Stimulated activated CD4-positive, alpha-beta T cell treated with anti-CD3 and anti-CD28 coated beads, Interleukin-2, amount 100 ng/mL, for 24 hours (primary cell): Measurements from ENCODE around the gene FOXD3.
A peak's percentile ranks its signal among the peaks of the same experiment; 100 is the strongest.
"Not testable (repeated sequence)": the region's sequence is repeated elsewhere in the genome, so short reads cannot be mapped to it uniquely, and the experiment has no call there.

Source experiments
- DNase-seq, 2 donors: peaks; one replicate each; pipeline ENCODE4 v3.0.0-alpha.2; 2020

Gene FOXD3

DNA sequence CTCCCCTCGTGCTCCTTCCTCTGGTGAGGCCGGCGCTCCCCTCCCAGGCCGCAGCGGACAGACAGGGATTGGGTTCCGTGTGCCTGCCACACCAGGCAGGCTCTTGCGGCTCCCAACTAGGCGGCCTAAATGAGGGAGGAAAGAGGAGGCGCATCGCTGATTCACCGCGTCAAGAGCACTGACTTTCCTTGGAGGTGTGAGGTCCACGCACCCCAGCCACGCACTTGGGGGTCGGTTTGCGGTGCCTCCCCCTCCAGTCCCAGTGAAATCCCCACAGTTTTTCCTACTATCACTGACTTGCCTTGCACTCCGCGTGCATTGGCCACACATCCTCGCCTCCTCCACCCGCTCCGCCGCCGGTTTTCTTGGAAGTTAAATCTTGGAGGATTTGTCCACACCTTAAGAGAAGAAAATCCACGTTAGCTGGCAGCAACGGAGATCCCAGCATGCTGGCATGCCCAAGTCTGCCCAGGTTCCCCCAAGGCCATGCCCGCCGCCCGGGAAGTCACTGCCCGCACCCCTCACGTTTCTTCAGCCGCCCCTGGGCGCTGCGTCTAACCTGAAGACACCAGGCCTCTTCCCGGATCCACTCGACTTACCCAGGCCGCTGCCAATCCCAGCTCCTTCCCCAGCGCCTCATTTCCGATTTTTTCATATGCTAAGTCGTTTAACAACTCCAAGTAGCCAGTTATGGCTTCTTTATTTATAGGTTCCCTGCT is 1.1 kb upstream of the FOXD3 start:
- DNase-seq, result peak in 1 of 2 donors; percentile 12

DNA sequence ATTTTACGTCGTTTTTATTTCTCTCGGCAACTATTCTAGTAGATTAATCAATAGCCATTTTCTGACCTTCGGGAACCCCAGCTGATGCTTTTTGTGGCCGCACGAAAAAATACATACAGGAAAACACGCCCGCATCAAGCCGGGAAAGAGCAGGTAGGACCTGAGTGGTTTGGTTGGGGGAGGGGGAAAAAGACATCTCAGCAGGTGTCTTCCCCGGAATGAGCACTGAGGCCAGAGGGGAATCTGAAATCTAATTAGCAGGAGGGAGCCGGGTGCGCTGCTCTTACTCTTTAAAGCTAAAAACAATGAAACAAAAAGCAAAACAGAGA is 618 bp upstream of the FOXD3 start:
- no peak for DNase-seq

DNA sequence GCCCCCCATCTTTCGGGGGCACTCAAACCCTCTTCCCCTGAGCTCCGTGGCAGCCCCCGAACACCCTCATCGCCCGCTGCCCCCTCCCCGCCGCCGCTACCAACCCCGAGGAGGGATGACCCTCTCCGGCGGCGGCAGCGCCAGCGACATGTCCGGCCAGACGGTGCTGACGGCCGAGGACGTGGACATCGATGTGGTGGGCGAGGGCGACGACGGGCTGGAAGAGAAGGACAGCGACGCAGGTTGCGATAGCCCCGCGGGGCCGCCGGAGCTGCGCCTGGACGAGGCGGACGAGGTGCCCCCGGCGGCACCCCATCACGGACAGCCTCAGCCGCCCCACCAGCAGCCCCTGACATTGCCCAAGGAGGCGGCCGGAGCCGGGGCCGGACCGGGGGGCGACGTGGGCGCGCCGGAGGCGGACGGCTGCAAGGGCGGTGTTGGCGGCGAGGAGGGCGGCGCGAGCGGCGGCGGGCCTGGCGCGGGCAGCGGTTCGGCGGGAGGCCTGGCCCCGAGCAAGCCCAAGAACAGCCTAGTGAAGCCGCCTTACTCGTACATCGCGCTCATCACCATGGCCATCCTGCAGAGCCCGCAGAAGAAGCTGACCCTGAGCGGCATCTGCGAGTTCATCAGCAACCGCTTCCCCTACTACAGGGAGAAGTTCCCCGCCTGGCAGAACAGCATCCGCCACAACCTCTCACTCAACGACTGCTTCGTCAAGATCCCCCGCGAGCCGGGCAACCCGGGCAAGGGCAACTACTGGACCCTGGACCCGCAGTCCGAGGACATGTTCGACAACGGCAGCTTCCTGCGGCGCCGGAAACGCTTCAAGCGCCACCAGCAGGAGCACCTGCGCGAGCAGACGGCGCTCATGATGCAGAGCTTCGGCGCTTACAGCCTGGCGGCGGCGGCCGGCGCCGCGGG is 837 bp downstream of the FOXD3 start:
- peak; percentile 43 to 45 for DNase-seq

DNA sequence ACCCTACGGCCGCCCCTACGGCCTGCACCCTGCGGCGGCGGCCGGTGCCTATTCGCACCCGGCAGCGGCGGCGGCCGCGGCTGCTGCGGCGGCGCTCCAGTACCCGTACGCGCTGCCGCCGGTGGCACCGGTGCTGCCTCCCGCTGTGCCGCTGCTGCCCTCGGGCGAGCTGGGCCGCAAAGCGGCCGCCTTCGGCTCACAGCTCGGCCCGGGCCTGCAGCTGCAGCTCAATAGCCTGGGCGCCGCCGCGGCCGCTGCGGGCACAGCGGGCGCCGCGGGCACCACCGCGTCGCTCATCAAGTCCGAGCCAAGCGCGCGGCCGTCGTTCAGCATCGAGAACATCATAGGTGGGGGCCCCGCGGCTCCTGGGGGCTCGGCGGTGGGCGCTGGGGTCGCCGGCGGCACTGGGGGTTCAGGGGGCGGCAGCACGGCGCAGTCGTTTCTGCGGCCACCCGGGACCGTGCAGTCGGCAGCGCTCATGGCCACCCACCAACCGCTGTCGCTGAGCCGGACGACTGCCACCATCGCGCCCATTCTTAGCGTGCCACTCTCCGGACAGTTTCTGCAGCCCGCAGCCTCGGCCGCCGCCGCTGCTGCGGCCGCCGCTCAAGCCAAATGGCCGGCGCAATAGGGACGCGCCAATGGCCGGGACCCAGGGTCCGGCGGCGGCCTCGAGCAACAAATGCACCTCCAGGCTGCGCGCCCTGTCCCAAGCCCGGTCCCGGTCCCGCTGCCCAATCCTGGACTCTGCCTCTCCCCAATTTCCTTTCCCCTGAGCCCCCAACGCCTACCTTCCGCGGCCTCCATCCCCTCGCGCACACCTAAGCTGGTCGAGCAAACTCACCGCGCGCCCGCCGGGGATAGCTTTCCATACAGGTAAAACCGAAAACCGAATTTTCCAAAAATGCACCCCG is 1.8 kb downstream of the FOXD3 start:
- peak in 1 of 2 donors; percentile 7 for DNase-seq

DNA sequence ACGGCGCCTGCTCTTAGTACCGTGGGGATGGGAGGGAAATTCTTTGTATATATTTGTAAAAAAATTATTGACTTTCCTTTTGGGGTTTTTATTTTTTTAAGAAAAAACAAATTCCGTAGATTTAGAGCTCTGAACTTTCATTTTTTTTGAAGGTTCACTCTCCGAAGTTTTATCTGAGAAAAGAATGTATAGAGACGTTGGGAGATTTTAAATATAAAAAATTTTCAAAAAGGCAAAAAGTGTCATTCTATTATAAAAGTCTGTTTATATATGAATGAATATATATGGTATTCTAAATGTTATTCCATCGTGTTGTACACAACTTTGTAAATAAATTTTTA is 2.4 kb downstream of the FOXD3 start:
- DNase-seq, result no peak

DNA sequence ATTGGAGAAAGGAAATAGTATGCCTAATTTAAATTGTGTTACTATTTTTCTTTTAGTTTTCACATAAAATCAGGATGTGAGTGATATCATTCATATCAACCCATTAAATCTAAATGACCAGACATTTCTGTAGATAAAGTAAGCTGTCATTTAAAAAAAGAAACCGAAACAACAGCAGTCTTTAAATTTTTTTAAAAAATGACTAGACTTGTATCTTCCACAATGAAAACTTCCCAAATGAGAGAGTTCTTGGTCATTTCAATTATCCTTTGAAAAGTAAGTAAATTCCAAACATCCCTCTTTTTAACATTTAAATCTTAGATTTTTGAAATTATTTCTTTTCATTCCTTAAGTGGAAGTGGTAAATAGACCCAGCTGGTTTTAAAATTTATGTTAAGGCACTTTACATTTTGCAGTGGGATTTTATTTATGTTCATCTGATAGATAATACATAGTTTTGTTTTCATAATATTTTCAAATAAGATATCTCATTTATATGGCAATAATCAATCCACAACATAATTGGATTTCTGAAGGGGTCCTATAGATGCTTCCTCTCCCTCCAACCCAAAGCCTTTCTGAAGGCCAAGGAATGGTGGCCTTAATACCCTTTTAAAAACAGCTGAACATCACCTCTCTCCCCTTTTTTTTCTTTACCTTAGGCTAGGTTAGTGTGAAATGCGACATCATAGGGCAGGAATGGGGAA is 3.1 kb downstream of the FOXD3 start:
- no peak for DNase-seq

DNA sequence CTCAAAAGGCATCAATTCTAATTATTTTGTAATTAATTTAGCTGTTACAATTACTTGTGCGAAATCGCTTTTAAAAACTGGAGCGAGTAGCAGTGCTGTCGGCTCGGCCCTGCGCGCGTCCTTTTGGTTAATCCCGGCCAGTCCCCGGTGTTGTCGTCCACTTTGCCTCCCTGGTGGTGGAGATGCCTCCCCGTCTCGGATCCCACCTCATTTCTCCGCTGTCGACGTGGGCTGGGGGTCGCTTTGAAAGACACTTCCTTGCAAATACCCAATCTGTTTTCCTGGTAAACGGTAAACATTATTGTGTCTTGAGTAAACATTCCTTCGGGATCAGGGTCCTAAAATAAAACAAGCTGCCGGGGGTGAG is 3.7 kb downstream of the FOXD3 start:
- DNase-seq, result no peak

DNA sequence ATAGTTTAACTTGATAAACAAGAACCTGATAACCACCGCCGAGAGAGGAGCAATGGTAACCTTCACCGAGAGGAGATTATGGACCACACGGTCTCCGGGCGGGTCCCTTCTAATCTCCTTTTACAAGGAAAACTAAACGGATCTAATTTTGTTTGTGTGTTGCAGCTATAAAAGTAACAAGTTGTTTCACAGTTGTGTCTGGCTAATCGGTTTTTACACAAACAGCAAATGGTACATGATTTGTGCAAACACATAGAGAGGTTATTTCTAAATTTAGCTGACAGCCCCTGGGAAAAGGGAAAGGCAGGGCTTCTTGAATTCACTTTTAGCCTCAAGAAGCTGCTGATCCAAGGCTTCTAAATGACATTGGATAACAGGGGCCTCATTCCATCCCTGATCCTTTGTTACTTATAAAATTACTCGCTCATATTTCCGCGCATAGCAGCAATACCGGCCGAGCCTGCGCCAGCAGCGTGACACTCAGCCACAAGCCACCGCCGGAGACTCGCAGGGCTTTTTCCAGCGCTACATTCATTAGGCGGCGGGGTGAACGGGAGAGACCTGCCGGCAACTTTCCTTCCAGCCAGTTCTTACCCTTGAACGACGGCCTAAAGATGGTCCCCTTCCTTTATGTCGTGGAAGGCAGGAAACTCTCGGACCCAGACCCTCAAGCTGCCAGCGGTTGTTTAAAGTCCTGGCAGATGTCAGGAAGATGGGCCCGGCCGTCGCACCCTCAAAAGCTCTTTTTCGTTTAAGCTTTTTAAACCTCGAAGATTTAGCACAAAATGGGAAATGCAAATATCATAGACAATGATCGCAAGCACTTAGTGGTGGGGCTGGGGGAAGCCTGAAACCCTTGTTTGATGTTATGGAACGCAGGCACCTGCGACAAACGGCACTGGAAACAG is 4.4 kb downstream of the FOXD3 start:
- peak in 1 of 2 donors; percentile 33 for DNase-seq

DNA sequence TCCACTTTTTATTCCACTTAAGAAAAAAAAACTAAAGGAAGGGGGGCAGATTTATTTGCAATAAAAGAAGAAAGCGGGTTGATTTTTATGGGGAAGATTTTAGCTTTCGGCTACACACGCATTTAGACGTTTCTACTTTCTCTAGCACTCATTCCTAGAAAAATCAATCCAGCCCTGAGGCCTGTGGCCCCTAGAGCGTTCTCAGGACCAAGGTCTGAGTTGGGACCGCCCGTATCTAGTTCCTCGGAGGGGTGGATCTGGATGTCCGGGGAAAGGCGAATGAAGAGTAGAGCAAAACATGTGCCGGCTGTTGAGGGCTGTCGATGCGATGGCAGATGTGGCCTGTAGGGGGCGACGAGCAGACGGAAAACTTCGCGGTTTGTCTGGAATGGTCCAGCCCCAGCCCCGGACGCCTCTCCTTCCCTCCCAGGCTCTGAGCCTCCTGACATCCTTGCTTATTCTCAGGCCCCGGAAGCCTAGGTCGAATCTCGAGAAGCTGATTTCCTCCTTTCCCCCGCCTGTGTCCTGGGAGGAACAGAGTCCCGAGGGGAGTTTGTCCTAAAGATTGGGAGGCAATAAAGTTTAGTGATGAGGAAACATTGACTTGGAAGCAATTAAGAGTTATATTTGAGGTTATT is 5.2 kb downstream of the FOXD3 start:
- DNase-seq, result peak; percentile 44 to 72

DNA sequence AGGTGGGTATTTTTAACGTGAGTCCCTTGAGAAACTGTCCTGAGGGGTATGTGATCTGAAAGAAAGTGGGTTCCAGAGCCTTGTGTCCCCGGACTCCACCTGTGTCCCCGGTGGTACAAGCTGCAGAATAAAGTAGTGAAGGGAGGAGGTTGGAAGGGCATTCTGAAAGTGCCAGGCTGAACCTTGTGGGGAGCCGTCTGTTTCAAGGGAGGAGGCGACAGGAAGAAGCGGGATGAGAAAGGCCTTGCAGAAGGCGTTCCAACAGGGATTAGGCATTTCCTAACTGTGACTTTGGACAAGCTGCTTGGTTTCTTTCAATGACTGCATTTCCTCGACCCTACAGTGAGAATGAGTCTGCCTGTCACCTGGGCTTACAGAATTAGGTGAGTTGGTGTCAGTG is 5.8 kb downstream of the FOXD3 start:
- DNase-seq, result no peak

DNA sequence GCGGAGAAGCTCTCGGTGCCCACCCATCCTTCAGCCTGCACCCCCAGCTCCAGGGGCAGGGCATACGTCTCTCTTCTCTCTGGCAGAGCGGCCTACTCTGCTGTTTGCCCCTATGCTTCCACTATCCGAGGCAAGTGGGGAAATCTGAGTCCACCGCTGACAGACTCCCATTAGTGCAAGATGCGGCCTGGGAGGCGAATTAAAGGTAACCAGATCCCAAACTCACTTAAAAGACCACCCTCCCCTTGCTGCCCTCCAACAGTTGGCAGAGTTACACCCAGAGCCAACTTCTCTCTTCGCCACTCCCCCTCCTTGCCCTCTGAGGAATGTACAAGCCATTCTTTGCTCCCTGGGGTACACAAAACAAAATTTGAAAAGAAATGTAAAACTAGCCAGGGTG is 6.4 kb downstream of the FOXD3 start:
- DNase-seq, result no peak

DNA sequence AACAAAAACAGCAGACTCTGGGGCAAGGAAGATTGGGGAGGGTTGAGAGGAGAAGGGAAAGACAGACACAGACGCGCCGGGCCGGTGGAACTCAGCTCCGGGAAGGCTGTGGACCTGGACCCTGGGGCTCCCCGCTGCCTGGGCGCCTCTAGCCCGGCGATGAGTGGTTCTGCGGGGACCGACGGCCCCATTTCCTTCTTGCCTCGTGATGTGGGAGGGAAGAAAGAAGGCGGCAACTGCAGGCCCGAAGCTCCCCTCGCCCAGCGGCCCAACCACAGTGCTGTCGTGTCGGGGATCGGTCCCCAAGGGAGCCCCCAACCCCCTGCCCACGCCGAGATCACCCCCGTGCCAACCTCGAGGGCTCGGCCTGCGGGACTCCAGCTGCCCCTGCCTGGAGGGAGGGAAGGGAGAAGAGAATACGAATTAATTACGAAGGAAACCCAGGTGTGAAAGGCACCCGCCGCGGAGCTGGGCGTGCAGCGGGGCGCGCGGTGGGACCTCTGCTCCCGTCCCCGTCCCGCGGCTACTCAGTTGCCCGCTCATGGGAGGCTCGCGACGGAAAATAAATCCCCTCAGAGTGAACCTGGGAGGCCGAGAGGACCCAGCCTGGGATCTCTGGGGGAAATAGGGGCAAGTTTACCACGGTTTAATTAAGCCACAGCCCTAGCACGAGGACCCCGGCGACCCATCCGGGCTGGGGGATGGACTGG is 7.4 kb downstream of the FOXD3 start:
- DNase-seq, result peak in 1 of 2 donors; percentile 13

DNA sequence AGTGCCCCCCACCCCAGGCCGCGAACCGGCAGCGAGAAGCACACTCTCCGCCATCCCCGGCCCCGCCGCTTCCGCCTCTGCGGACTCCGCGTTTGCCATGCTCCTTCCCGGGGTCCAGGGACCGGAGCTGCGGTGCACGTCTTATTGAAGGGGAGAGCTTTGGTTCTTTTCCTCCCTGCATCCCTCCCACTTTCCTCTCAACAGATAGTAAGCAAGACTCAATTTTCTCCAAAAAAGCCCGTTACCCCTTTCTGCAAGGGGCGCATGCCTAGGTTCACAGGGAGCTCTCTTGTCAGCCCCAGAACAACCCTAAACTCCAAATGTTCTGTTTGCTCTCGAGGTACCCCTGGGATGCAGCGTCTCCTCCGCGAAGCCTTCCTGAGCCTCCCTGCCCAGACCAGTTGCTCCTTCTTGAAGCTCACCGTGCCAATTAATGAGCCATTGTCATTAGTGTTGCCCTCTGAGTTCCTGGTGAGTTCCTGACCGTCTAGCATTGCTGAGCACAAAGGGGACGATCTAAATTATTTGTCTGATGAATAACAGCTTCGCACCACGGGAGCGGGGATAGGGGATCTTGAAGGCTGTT is 8.1 kb downstream of the FOXD3 start:
- DNase-seq, result no peak

DNA sequence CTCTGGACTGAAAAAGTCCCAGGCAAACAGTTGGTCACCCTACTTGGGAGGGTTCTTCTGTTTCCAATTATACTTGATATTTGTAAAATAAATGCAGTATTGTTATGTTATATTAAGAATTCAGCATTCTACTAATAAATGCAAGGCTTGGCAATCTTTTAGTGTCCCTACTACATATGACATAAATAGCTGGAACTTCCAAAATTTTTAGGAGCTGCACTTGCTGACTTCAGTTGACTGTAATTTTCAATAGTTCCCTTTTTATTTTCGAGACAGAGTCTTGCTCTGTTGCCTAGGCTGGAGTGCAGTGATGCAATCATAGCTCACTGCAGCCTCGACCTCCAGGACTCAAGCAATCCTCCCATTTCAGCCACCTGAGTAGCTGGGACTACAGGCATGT is 20.0 kb downstream of the FOXD3 start:
- DNase-seq, result no peak

DNA sequence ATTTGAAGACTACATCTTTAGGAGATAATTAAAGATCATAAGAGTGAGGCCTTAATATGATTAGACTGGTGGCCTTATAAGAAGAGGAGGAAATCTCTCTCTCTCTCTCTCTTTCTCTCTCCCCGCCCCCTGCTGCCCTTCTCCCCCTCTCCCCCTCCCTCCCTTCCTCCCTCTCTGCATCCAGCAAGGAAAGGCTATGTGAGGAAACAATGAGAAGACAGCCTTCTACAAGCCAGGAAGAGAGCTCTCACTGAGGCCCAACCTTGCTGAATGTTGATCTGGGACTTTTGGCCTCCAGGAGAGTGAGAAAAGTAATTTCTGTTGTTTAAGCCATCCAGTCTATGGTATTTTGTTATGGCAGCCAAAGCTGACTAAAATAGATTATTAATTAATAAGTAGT is 21.6 kb downstream of the FOXD3 start:
- DNase-seq, result no peak

DNA sequence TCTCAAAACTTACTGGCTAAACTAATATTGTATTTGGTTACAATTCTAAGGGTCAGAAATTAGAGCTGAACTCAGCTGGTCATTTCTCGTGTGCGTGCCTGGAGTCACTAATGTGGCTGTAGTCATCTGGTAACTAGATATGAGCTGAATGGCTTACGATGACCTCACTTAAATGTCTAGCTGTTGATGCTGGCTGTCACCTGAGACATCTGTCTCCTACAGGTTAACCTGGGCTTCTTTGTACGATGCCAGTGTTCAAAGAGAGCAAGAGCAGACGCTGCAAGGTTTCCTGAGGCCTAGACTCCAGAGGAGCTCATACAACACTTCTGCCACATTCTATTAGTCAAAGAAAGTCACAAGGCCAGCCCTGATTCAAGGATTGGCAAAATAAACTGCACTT is 28.0 kb downstream of the FOXD3 start:
- no peak for DNase-seq

DNA sequence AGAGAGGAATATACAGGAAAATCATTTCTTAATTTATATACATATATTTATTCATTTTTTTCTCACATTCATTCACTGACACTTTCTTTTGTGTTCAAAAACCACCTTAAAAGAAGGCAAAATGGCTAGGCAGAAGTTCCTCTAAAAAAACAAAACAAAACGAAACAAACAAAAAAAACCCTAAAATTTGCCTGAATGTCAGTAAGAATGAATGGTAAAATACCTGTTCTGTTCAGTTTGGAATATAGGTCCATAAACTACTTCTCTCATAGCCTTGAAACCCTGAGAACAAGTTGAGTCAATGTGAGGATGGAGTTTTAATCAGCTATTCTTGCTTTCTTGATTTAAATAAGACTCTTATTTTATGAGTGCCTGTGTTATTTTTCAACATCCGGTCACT is 30.4 kb downstream of the FOXD3 start:
- DNase-seq, result no peak

DNA sequence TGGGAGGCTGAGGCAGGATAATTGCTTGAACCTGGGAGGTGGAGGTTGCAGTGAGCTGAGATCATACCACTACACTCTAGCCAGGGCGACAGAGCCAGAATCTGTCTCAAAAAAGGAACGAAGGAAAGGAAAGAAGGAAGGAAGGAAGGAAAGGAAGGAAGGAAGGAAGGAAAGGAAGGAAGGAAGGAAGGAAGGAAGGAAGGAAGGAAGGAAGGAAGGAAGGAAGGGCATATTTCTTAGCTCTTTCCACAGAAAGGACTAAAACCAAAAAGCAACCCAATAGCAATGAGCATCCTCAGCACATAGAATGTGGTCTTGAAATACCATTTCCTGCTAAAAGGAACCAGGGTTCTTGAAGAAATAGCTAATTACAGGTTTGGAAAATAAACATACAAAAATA is 33.9 kb downstream of the FOXD3 start:
- not testable (repeated sequence) for DNase-seq

DNA sequence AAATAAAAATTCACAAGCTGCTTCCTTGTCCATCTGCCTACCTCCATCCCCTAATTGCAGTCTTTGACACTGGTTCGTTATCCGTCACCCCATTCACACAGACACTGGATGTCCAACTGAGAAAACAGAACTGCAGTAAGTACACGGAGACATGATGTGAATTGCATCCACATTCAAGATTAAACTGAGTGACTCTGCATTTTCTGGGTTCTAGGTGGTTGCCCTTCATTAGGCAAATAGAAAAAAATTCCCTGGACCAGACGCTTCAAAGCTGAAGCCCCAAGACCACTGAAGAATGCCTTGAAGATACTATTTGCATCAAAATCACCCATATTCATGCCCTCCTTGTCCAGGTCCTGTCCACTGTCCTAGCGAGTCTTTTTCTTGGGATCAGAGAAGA is 37.2 kb downstream of the FOXD3 start:
- no peak for DNase-seq

DNA sequence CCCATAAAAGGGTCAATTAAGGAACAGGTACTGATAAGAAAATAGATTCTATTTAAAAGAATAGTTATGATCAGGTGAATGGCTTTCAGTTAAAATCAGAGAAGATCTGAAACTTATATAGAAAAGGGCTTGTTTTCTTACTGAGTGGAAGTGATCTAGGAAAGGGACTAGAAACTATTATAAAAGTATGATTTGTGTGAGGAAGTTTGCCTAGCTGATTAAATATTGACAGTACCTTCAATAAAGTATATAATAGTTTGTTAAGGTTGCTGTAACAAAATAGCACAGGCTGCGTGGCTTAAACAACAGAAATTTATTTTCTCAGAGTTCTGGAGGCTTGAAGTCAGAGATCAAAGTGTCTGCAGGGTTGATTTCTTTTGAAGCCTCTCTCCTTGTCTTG is 39.7 kb downstream of the FOXD3 start:
- no peak for DNase-seq
